DOHH2 (cell line): ENCODE measurements around the gene ACOX3.
"Not testable (repeated sequence)": the region's sequence is repeated elsewhere in the genome, so short reads cannot be mapped to it uniquely, and the experiment has no call there.

ENCODE experiments used
- H3F3A ChIP-seq: fragments of 200-600 bp; sonication (generic), shearing (Covaris generic); 2 replicates; pipeline ENCODE4 v1.6.0; 2016; ENCODE audit warnings: antibody characterized with exemption, mild to moderate bottlenecking; ENCODE audit not compliant: control insufficient read depth, insufficient read depth
- H3K27ac ChIP-seq: fragments of 200-600 bp; sonication (generic); 2 replicates; pipeline ENCODE4 v1.5.1; 2014; ENCODE audit warnings: low read depth, mild to moderate bottlenecking, low read length, moderate library complexity
- H3K27me3 ChIP-seq: fragments of 200-600 bp; sonication (generic); 2 replicates; pipeline ENCODE4 v1.6.1; 2014; ENCODE audit warnings: mild to moderate bottlenecking, low read length, mixed read lengths; ENCODE audit not compliant: control insufficient read depth
- H3K36me3 ChIP-seq: fragments of 200-600 bp; sonication (generic); 2 replicates; pipeline ENCODE4 v1.6.1; 2014; ENCODE audit warnings: mild to moderate bottlenecking, low read length, moderate library complexity, mixed read lengths; ENCODE audit not compliant: control insufficient read depth
- H3K4me1 ChIP-seq: fragments of 200-600 bp; sonication (generic); 2 replicates; pipeline ENCODE4 v1.6.1; 2014; ENCODE audit warnings: mild to moderate bottlenecking, low read length, mixed read lengths; ENCODE audit not compliant: control insufficient read depth
- H3K4me2 ChIP-seq: fragments of 200-600 bp; sonication (generic); 2 replicates; pipeline ENCODE4 v1.6.0; 2014; ENCODE audit warnings: mild to moderate bottlenecking, low read length, moderate library complexity
- H3K4me3 ChIP-seq: fragments of 200-600 bp; sonication (generic); 2 replicates; pipeline ENCODE4 v1.5.1; 2014; ENCODE audit warnings: mild to moderate bottlenecking, low read length, mixed read lengths
- H3K79me2 ChIP-seq: fragments of 200-600 bp; sonication (generic); 2 replicates; pipeline ENCODE4 v1.6.1; 2014; ENCODE audit warnings: mild to moderate bottlenecking, low read length, mixed read lengths; ENCODE audit not compliant: control insufficient read depth
- H3K9me2 ChIP-seq: fragments of 200-600 bp; sonication (generic); replicated peaks from 2 replicates; pipeline ENCODE4 v1.6.1; 2014; ENCODE audit warnings: mild to moderate bottlenecking, low read length, mixed read lengths; ENCODE audit not compliant: control insufficient read depth
- H3K9me3 ChIP-seq: fragments of 200-600 bp; sonication (generic); 2 replicates; pipeline ENCODE4 v1.6.1; 2014; ENCODE audit warnings: antibody characterized with exemption, low read length, mixed read lengths; ENCODE audit not compliant: control insufficient read depth, insufficient read depth
- H4K20me1 ChIP-seq: fragments of 200-600 bp; sonication (generic); 2 replicates; pipeline ENCODE4 v1.6.0; 2014; ENCODE audit warnings: low read depth, mild to moderate bottlenecking, antibody characterized with exemption, low read length, moderate library complexity; ENCODE audit not compliant: control insufficient read depth, insufficient read depth
- EZH2phosphoT487 ChIP-seq: fragments of 200-600 bp; sonication (generic); IDR thresholded peaks from 2 replicates; pipeline ENCODE4 v1.6.1; 2017; ENCODE audit warnings: borderline replicate concordance, mild to moderate bottlenecking, antibody characterized with exemption, low read length, moderate library complexity, mixed read lengths
- TF ChIP-seq, protein P1 (sequence below): fragments of 200-600 bp; sonication (generic); IDR thresholded peaks from one replicate; pipeline ENCODE4 v1.5.1; 2014; ENCODE audit warnings: antibody characterized with exemption, mild to moderate bottlenecking, low read depth, low read length; ENCODE audit not compliant: poor library complexity, severe bottlenecking

ACOX3 gene

DNA sequence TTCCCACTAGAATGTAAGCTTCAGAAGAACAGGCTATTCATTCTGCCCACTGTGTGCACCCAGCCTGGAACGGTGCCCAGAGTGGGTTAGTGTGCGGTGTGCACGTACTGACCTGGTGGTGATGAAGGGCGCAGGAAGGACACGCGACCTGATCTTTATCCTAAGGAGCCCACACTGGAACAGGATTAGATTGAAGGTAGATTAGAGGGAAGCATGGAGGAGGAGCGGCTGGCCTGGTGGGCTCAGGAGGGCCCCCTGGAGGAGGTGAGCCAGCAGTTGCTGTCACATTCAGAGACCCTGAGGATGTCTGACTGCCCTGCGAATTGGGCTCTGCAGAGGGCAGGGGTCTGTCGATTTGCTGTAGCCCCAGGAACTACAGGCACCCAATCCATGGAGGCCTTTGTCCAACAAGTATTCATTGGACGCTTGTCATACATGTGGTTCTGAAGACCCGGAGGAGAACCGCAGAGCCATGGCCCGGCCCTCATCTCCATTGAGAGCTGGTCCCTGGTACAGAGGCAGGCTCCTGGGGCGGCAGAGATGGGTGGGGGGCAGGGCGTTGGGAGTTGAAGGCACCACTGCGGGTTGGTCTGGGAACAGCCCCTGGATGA lies 97.8 kb downstream of the ACOX3 start:
- no peaks in the 10 kb centered on the region for H3K79me2 ChIP-seq
- no peaks in the 10 kb centered on the region for H3K9me2 ChIP-seq

DNA sequence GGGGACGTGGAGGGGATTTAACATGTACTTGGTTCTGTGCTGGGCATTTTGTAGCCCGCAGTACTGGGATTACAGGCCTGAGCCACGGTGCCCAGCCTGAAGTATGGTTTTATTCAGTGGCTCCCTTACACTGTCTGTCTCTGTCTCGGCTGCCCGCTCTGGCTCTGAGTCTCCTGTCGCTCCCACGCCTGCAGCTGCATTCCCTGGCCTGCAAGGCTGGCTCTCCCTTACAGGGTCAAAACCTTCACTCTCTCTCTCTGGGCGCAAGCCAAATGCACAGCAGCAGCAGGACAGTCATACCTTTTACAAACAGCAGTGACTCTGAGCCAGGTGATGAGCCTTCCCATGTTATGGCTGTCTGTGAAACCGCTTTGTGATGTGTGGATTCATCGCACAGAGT lies 98.8 kb downstream of the ACOX3 start:
- Histone ChIP-seq H3K4me3 (no peak overlapping the region), H3K27me3 (no peaks in the 10 kb centered on the region), H3K4me1 (peaks cover 10% of the 10 kb centered on the region), H3F3A (no peaks in the 10 kb centered on the region), H3K79me2 (no peaks in the 10 kb centered on the region), H3K9me2 (no peaks in the 10 kb centered on the region), H3K27ac (no peak overlapping the region), H3K9me3 (peaks cover 2% of the 10 kb centered on the region; the same call in 1 of the 2 replicates), H3K36me3 (no peaks in the 10 kb centered on the region), H4K20me1 (no peaks in the 10 kb centered on the region), H3K4me2 (no peak overlapping the region)
- TF ChIP-seq EZH2phosphoT487 = no peak
- TF ChIP-seq, protein P1, sequence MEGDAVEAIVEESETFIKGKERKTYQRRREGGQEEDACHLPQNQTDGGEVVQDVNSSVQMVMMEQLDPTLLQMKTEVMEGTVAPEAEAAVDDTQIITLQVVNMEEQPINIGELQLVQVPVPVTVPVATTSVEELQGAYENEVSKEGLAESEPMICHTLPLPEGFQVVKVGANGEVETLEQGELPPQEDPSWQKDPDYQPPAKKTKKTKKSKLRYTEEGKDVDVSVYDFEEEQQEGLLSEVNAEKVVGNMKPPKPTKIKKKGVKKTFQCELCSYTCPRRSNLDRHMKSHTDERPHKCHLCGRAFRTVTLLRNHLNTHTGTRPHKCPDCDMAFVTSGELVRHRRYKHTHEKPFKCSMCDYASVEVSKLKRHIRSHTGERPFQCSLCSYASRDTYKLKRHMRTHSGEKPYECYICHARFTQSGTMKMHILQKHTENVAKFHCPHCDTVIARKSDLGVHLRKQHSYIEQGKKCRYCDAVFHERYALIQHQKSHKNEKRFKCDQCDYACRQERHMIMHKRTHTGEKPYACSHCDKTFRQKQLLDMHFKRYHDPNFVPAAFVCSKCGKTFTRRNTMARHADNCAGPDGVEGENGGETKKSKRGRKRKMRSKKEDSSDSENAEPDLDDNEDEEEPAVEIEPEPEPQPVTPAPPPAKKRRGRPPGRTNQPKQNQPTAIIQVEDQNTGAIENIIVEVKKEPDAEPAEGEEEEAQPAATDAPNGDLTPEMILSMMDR = no peak

More for the DNA sequence above, 97.8 kb downstream of the ACOX3 start:
- Histone ChIP-seq H3K27me3 (no peaks in the 10 kb centered on the region), H3K27ac (no peak overlapping the region), H3F3A (no peaks in the 10 kb centered on the region), H3K4me3 (no peak overlapping the region), H3K4me2 (no peak overlapping the region), H3K4me1 (peaks cover 11% of the 10 kb centered on the region), H3K36me3 (no peaks in the 10 kb centered on the region), H3K9me3 (no peaks in the 10 kb centered on the region), H4K20me1 (no peaks in the 10 kb centered on the region)
- no peak for TF ChIP-seq EZH2phosphoT487
- TF ChIP-seq, protein P1 = peak; percentile 58

DNA sequence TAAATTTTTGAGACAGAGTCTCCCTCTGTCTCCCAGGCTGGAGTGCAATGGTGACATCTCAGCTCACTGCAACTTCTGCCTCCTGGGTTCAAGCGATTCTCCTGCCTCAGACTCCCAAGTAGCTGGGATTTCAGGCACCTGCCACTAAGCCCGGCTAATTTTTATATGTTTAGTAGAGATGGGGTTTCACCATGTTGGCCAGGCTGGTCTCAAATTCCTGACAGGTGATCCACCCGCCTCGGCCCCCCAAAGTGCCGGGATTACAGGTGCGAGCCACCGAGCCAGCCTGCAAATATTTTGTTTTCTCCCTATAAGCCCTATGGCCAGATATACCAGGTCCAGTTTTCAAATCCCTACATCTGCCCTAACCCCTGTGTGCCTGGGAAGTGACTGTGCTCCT lies 99.2 kb downstream of the ACOX3 start:
- H3K4me2 ChIP-seq, H3K9me3 ChIP-seq, H3K27ac ChIP-seq, H3F3A ChIP-seq, H4K20me1 ChIP-seq, H3K9me2 ChIP-seq, H3K27me3 ChIP-seq, H3K4me3 ChIP-seq, H3K36me3 ChIP-seq, H3K79me2 ChIP-seq: not testable (repeated sequence)
- H3K4me1 ChIP-seq = peaks cover 10% of the 10 kb centered on the region

DNA sequence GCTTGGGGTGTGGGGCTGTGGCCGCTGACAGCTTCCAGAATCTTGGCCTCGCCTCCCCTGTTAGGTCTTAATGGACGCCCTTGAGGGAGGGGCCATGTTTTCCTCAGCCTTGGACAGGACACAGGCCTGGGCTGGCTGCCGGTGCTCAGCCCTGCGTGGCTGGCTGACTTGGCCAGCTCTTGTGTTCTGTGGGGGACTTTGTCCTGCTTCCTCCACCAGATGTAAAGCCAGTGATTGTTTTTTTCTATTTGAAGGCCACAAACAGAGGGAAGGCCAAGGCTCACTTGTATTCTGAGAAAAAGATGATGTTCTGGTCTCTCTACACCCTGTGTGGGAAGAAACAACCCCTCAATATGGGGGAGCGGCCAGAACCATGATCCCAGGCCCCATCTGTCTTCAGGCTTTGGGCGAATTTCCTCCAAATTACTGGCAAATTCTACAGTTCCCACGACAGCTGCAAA lies 99.7 kb downstream of the ACOX3 start:
- Histone ChIP-seq H4K20me1 (no peaks in the 10 kb centered on the region), H3K27me3 (no peaks in the 10 kb centered on the region), H3K9me3 (peaks cover 10% of the 10 kb centered on the region), H3K4me3 (no peak overlapping the region), H3K4me1 (peaks cover 10% of the 10 kb centered on the region), H3K79me2 (no peaks in the 10 kb centered on the region), H3K27ac (no peak overlapping the region), H3F3A (no peaks in the 10 kb centered on the region), H3K9me2 (no peaks in the 10 kb centered on the region), H3K36me3 (no peaks in the 10 kb centered on the region), H3K4me2 (no peak overlapping the region)
- TF ChIP-seq, protein P1 = no peak
- TF ChIP-seq EZH2phosphoT487 = no peak
